ENCODE results near the gene MEGF6.

Gene MEGF6

DNA sequence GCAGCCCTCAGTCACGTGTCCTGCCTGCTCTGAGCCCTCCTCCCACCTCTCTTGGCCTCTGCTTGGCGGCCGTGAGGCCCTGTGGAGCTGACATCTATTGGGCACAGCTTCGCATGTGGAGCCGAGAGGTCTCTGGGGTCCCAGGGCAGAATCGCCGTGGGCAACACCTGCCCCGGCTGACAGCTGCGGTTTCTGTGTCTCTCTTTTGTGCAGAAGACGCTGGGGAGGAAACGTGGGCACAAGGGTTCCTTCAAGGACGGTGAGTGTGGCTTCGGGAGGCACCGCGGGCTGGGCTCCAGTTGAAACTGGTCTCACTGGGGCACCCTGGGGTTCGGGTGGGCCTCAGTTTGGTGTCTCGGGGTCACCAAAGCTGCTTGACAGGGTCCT is 145.4 kb downstream of the MEGF6 start:
- H2AFZ ChIP-seq (ENCODE audit: low read depth, low read length), result no peak overlapping the region
- no peaks in the 10 kb centered on the region for H3K79me2 ChIP-seq (ENCODE audit: low read length)
- no peaks in the 10 kb centered on the region for H3K9me3 ChIP-seq (ENCODE audit: insufficient read depth, low read length)
- no peak overlapping the region for H3K4me3 ChIP-seq (ENCODE audit: low read length)
- H3K4me1 ChIP-seq (ENCODE audit: low read length), result no peaks in the 10 kb centered on the region
- TF ChIP-seq, protein P1, sequence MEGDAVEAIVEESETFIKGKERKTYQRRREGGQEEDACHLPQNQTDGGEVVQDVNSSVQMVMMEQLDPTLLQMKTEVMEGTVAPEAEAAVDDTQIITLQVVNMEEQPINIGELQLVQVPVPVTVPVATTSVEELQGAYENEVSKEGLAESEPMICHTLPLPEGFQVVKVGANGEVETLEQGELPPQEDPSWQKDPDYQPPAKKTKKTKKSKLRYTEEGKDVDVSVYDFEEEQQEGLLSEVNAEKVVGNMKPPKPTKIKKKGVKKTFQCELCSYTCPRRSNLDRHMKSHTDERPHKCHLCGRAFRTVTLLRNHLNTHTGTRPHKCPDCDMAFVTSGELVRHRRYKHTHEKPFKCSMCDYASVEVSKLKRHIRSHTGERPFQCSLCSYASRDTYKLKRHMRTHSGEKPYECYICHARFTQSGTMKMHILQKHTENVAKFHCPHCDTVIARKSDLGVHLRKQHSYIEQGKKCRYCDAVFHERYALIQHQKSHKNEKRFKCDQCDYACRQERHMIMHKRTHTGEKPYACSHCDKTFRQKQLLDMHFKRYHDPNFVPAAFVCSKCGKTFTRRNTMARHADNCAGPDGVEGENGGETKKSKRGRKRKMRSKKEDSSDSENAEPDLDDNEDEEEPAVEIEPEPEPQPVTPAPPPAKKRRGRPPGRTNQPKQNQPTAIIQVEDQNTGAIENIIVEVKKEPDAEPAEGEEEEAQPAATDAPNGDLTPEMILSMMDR (IDR thresholded peaks at IDR 0.05; ENCODE audit: low read depth, low read length), result no peak
- TF ChIP-seq EZH2phosphoT487 (IDR thresholded peaks at IDR 0.05; ENCODE audit: low read depth), result no peak
- no peaks in the 10 kb centered on the region for H3K36me3 ChIP-seq (replicated peaks; ENCODE audit: low read depth, low read length)
- no peak overlapping the region for H3K4me2 ChIP-seq (ENCODE audit: low read length)
- no peak overlapping the region for H3K27ac ChIP-seq (ENCODE audit: low read length)
- H4K20me1 ChIP-seq (ENCODE audit: insufficient read depth, low read length), result no peaks in the 10 kb centered on the region
- H3K9ac ChIP-seq (ENCODE audit: low read length), result no peak overlapping the region
- H3K27me3 ChIP-seq (ENCODE audit: low read depth, low read length), result no peaks in the 10 kb centered on the region

DNA sequence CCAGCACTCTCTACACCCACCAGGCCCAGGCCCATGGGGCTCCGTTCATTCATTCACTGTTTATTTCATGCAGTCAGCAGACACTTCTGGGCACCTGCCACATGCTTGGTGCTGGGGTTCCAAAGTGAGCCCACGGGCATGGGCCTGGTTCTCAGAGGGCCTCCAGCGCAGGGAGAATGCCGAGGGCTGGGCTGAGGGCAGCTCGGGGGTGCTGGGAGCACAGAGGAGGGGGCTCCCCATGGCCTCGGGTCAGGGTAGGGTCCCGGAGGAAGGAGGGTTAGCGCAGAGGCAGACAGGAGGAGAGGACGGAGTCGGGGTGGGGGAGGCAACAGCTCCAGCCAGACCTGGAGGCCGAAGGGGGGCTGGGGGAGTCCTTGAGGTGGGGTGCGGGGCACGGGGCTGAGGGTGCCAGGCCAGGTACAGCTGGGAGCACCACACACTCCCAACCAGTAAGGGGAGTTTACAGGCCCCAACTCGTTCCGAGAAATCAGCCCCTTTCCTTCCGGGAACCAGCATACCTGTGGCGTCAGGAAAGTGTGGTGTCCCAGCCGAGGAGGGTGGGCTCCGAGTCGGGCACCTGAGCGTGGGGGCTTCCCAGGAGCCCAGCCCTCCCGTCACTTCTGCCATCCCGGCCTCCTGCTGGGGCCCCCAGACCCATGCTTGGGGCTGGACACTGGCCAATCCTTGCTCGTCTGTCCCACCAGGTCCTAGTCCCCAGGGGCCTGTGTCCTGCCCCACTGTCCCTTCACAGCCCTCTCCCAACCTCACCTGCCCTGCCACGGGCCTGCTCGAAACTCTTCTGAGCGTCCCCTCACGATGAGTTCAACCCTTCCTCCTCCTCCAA is 146.0 kb downstream of the MEGF6 start:
- H2AFZ ChIP-seq (ENCODE audit: low read depth, low read length), result no peak overlapping the region
- no peaks in the 10 kb centered on the region for H3K4me1 ChIP-seq (ENCODE audit: low read length)
- TF ChIP-seq EZH2phosphoT487 (IDR thresholded peaks at IDR 0.05; ENCODE audit: low read depth), result no peak
- TF ChIP-seq, protein P1 (IDR thresholded peaks at IDR 0.05; ENCODE audit: low read depth, low read length), result no peak
- H3K79me2 ChIP-seq (ENCODE audit: low read length), result no peaks in the 10 kb centered on the region
- no peaks in the 10 kb centered on the region for H3K27me3 ChIP-seq (ENCODE audit: low read depth, low read length)
- no peak overlapping the region for H3K27ac ChIP-seq (ENCODE audit: low read length)
- H3K4me2 ChIP-seq (ENCODE audit: low read length), result no peak overlapping the region
- H3K4me3 ChIP-seq (ENCODE audit: low read length), result no peak overlapping the region
- H3K36me3 ChIP-seq (replicated peaks; ENCODE audit: low read depth, low read length), result no peaks in the 10 kb centered on the region
- H3K9ac ChIP-seq (ENCODE audit: low read length), result no peak overlapping the region
- H4K20me1 ChIP-seq (ENCODE audit: insufficient read depth, low read length), result no peaks in the 10 kb centered on the region
- H3K9me3 ChIP-seq (ENCODE audit: insufficient read depth, low read length), result no peaks in the 10 kb centered on the region

DNA sequence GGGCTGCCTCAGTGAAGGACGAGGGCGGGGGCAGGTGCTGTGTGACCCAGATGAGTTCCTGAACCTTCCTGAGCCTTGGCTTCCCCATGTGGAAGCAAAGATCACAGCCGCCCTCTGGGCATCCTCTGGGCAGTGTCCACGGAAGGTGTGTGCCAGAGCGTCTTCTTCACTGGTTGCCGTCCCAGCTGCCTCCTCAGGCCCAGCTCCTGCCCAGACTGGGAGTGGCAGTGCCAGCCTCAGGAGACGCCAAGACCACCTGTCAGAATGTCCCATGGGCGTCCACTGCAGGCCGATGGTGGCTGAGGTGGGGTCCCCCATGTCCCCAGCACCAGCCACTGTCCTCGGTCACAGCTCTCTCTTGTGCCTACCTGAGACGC is 146.7 kb downstream of the MEGF6 start:
- no peaks in the 10 kb centered on the region for H3K4me1 ChIP-seq (ENCODE audit: low read length)
- no peaks in the 10 kb centered on the region for H3K9me3 ChIP-seq (ENCODE audit: insufficient read depth, low read length)
- H2AFZ ChIP-seq (ENCODE audit: low read depth, low read length), result no peak overlapping the region
- no peak overlapping the region for H3K4me3 ChIP-seq (ENCODE audit: low read length)
- H4K20me1 ChIP-seq (ENCODE audit: insufficient read depth, low read length), result no peaks in the 10 kb centered on the region
- H3K79me2 ChIP-seq (ENCODE audit: low read length), result no peaks in the 10 kb centered on the region
- H3K27me3 ChIP-seq (ENCODE audit: low read depth, low read length), result no peaks in the 10 kb centered on the region
- no peak overlapping the region for H3K4me2 ChIP-seq (ENCODE audit: low read length)
- no peak overlapping the region for H3K27ac ChIP-seq (ENCODE audit: low read length)
- no peak overlapping the region for H3K9ac ChIP-seq (ENCODE audit: low read length)
- H3K36me3 ChIP-seq (replicated peaks; ENCODE audit: low read depth, low read length), result no peaks in the 10 kb centered on the region
- TF ChIP-seq, protein P1 (IDR thresholded peaks at IDR 0.05; ENCODE audit: low read depth, low read length), result no peak
- no peak for TF ChIP-seq EZH2phosphoT487 (IDR thresholded peaks at IDR 0.05; ENCODE audit: low read depth)

GRCh38 chr1:3463891-3464648 is 147.2 kb downstream of the MEGF6 start:
- no peak overlapping the region for H3K9ac ChIP-seq (ENCODE audit: low read length)
- H3K27ac ChIP-seq (ENCODE audit: low read length), result no peak overlapping the region
- H3K79me2 ChIP-seq (ENCODE audit: low read length), result no peaks in the 10 kb centered on the region
- H3K4me1 ChIP-seq (ENCODE audit: low read length), result no peaks in the 10 kb centered on the region
- no peaks in the 10 kb centered on the region for H3K36me3 ChIP-seq (replicated peaks; ENCODE audit: low read depth, low read length)
- TF ChIP-seq, protein P1 (IDR thresholded peaks at IDR 0.05; ENCODE audit: low read depth, low read length), result no peak
- TF ChIP-seq EZH2phosphoT487 (IDR thresholded peaks at IDR 0.05; ENCODE audit: low read depth), result no peak
- H3K4me3 ChIP-seq (ENCODE audit: low read length), result no peak overlapping the region
- H3K27me3 ChIP-seq (ENCODE audit: low read depth, low read length), result no peaks in the 10 kb centered on the region
- no peak overlapping the region for H3K4me2 ChIP-seq (ENCODE audit: low read length)
- H3K9me3 ChIP-seq (ENCODE audit: insufficient read depth, low read length), result no peaks in the 10 kb centered on the region
- no peak overlapping the region for H2AFZ ChIP-seq (ENCODE audit: low read depth, low read length)
- no peaks in the 10 kb centered on the region for H4K20me1 ChIP-seq (ENCODE audit: insufficient read depth, low read length)

Measured in OCI-LY3 (cell line).